Spleen (tissue), 11 donors: ENCODE data around the gene EIF3I. TPM values are rescaled to one million over a fixed set of nuclear protein-coding genes. Genes with fewer than 3 reads are reported as not detected.

Experiments
- DNase-seq: peaks from one replicate; pipeline ENCODE4 v3.0.0-alpha.2; 2020
- H3K27ac ChIP-seq, 8 donors: fragments of 200-600 bp; sonication (generic) in 7 of 8; 1 replicate in 4 of 8; 2 replicates in 4 of 8; pipeline versions ENCODE4 v1.5.0 to v1.8.0; 2016 to 2021; ENCODE audit warnings: inconsistent platforms in 4 of 8, mild to moderate bottlenecking in 4 of 8, moderate library complexity in 1 of 8
- H3K27me3 ChIP-seq, 7 donors: fragments of 200-600 bp; sonication (generic) in 6 of 7; replicated peaks in 1 of 7; 1 replicate in 4 of 7; 2 replicates in 3 of 7; pipeline versions ENCODE4 v1.5.0 to v1.8.0; 2016 to 2021; ENCODE audit warnings: inconsistent platforms in 3 of 7, mild to moderate bottlenecking in 1 of 7
- H3K36me3 ChIP-seq, 6 donors: fragments of 200-600 bp; sonication (generic) in 5 of 6; 1 replicate in 4 of 6; 2 replicates in 2 of 6; pipeline versions ENCODE4 v1.5.0 to v1.8.0; 2016 to 2021; ENCODE audit warnings: inconsistent platforms in 2 of 6
- H3K4me1 ChIP-seq, 6 donors: fragments of 200-600 bp; sonication (generic) in 5 of 6; 1 replicate in 3 of 6; 2 replicates in 3 of 6; pipeline versions ENCODE4 v1.5.0 to v1.8.0; 2016 to 2021; ENCODE audit warnings: inconsistent platforms in 3 of 6
- H3K4me3 ChIP-seq, 8 donors: fragments of 200-600 bp; sonication (generic) in 7 of 8; 1 replicate in 4 of 8; 2 replicates in 4 of 8; pipeline versions ENCODE4 v1.5.0 to v1.8.0; 2016 to 2021; ENCODE audit warnings: inconsistent platforms in 4 of 8, mild to moderate bottlenecking in 4 of 8, moderate library complexity in 2 of 8
- H3K9me3 ChIP-seq, 8 donors: fragments of 200-600 bp; sonication (generic) in 7 of 8; 1 replicate in 4 of 8; 2 replicates in 4 of 8; pipeline versions ENCODE4 v1.5.0 to v1.8.0; 2016 to 2021; ENCODE audit warnings: inconsistent platforms in 4 of 8
- POLR2A ChIP-seq, 3 donors: fragments of 450-650 bp; IDR thresholded peaks; one replicate each; pipeline ENCODE4 v1.5.1; 2017; ENCODE audit warnings: antibody characterized with exemption in 3 of 3, mild to moderate bottlenecking in 1 of 3
- POLR2AphosphoS5 ChIP-seq, 3 donors: sonication (generic); formaldehyde crosslinking; IDR thresholded peaks; one replicate each; pipeline ENCODE4 v1.5.1; 2017; ENCODE audit warnings: antibody characterized with exemption in 3 of 3
- WGBS, 5 donors: extraction: QIAGEN DNeasy Blood & Tissue Kit in 3 of 5; methylation state at CpG; one replicate each; pipeline versions ENCODE4 v1.1.5 to v1.1.7; 2013 to 2018; 5-methylcytosine and 5-hydroxymethylcytosine counted together
- intact Hi-C: fragments of 100-400 bp; cut with DNase I; formaldehyde crosslinking; loops from one replicate; pipeline ENCODE4 v1.15.0; 2023; ENCODE audit warnings: low total_unique reads
- polyA plus RNA-seq, 3 donors: library from polyadenylated mRNA; stranded (reverse); fragments of 200-250 nt; gene quantifications; one replicate each; pipeline ENCODE4 v1.2.1, GENCODE V29; 2013
- total RNA-seq, 7 donors: library from RNA; depleted of rRNA in 3 of 7; stranded (reverse); fragments of >200 nt in 3 of 7; fragmentation: NEBNext Ultra II Directional in 4 of 7; extraction: Animal tissue kit (Norgen Biotek cat#: 25700) in 4 of 7; gene quantifications; one replicate each; pipeline versions ENCODE4 v1.1.0 to v1.2.1, GENCODE V29; 2016 to 2021
- TF ChIP-seq, protein P1 (sequence below), 11 experiments: fragments of 200-600 bp in 7 of 11; fragments of 450-650 bp in 4 of 11; sonication (generic) in 4 of 11; IDR thresholded peaks in 8 of 11; conservative IDR thresholded peaks in 3 of 11; 1 replicate in 7 of 11; 2 replicates in 4 of 11; pipeline versions ENCODE4 v1.4.0 to v1.8.0; 2016 to 2021; ENCODE audit warnings: antibody characterized with exemption in 11 of 11, inconsistent platforms in 4 of 11, mild to moderate bottlenecking in 1 of 11
- donor health status: healthy with polysubstance abuse.
- donor health status: DM: no; HTN: no; CAD: no; lungs with moderate emphysema.
- donor health status: DM: no; HTN: no; CAD: no.
- donor health status: Bipolar disorder and iron deficiency.
- donor health status: healthy.
- donor health status: DM: no; HTN: no; CAD: no.
- donor health status: DM: yes; HTN: yes; CAD: no.

The EIF3I gene
- total and polyA plus RNA-seq, 10 donors, result 94.5 to 182 (median 114) TPM

DNA sequence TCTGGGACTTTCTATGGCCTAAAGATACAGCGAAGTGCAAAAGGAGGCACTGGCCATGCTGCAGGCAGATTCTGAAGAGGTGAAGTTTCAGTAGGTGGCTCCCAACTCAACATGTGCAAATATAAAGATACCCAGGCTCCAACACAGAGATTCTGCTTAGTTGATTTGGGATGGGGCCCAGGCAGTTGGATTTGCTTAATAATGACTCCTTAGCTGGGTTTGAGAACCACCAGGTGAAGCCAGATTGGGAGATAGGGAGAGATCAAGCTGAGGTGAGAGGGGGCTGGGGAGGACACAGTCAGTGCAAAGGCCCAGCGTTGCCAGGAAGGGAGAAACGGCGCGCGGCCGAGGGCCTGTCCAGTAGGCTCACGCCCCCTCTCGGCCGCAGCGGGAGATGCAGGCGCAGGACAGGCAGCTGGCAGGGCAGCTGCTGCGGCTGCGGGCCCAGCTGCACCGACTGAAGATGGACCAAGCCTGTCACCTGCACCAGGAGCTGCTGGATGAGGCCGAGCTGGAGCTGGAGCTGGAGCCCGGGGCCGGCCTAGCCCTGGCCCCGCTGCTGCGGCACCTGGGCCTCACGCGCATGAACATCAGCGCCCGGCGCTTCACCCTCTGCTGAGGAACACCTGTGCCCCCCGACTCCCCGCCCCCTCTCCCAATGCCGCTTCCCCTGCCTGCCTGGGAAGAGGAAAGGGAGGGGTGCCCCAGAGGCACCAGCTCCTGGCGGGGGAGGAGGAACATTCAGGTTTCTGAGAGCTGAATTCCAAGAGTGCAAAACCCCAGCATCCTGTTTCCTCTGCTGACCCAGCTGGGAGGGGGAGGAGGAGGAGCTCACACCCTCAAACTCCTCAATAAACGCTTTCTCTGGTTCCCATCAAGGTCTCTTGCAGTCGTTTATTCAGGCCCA lies 26.0 kb downstream of the EIF3I start:
- H3K9me3 ChIP-seq, result no peaks in the 10 kb centered on the region
- no peaks in the 10 kb centered on the region for H3K36me3 ChIP-seq
- H3K4me1 ChIP-seq, result peaks cover 35 to 74% (median 64%) of the 10 kb centered on the region in 6 donors
- DNase-seq, result peak; percentile 97
- intact Hi-C loops, result no loop called here
- no peaks in the 10 kb centered on the region for H3K27me3 ChIP-seq
- 4 to 8% (median 6%) methylated on average over 21 to 31 of the region's 31 CpGs for WGBS, 5 donors
- no peak for TF ChIP-seq POLR2A (IDR thresholded peaks at IDR 0.05)
- TF ChIP-seq, protein P1, sequence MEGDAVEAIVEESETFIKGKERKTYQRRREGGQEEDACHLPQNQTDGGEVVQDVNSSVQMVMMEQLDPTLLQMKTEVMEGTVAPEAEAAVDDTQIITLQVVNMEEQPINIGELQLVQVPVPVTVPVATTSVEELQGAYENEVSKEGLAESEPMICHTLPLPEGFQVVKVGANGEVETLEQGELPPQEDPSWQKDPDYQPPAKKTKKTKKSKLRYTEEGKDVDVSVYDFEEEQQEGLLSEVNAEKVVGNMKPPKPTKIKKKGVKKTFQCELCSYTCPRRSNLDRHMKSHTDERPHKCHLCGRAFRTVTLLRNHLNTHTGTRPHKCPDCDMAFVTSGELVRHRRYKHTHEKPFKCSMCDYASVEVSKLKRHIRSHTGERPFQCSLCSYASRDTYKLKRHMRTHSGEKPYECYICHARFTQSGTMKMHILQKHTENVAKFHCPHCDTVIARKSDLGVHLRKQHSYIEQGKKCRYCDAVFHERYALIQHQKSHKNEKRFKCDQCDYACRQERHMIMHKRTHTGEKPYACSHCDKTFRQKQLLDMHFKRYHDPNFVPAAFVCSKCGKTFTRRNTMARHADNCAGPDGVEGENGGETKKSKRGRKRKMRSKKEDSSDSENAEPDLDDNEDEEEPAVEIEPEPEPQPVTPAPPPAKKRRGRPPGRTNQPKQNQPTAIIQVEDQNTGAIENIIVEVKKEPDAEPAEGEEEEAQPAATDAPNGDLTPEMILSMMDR (IDR thresholded peaks at IDR 0.05 in 8 of 11, conservative IDR thresholded peaks at IDR 0.05 in 3 of 11), result peak; percentile 82 to 97 (median 94)
- TF ChIP-seq POLR2AphosphoS5 (IDR thresholded peaks at IDR 0.05), result peak; percentile 78 to 84 (median 83)
- peak overlapping the region; percentile 49 to 96 (median 90) for H3K27ac ChIP-seq
- H3K4me3 ChIP-seq, result peak overlapping the region in 5 of 8 donors; percentile 6 to 60 (median 29)

DNA sequence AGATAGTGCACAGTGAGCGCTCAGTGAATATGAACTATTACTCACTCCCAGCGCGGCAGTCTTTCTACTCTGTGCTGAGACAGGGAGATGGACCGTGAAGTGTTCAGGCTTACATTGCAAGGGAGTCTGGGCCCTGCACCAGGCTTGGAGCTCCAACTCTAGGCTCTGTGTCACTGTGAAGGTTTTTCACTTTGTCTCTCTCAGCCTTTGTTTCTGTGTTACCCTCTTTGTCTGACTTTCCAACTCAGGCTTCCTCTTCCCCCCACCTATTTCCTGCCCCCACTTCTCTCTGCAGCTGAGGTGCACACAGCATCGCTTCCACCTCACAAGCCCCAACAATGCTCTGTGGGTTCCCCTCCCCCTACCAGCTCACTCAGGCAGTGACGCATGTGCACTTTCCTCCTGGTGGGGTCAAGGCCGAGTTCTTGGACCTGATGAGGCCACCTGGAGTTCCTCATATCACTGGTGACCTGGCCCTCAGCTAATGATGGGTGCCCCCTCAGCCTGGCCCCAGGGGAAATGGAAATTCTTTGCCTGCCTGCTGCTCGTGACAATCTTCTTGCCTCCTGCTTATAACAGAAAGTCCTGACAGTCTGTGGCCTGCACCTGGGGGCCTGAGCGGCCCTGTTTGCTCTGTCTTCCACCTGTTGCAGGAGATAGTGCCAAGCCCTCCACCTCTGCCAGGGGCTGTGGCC lies 27.8 kb downstream of the EIF3I start:
- no peaks in the 10 kb centered on the region for H3K27me3 ChIP-seq
- peaks cover 35 to 91% (median 80%) of the 10 kb centered on the region in 6 donors for H3K4me1 ChIP-seq
- DNase-seq, result peak; percentile 94
- H3K9me3 ChIP-seq, result no peaks in the 10 kb centered on the region
- 11 to 24% (median 18%) methylated on average over 8 to 9 of the region's 9 CpGs for WGBS, 5 donors
- no peaks in the 10 kb centered on the region for H3K36me3 ChIP-seq
- H3K4me3 ChIP-seq, result peak overlapping the region in 4 of 8 donors; percentile 10 to 71 (median 44)
- intact Hi-C loops, result no loop called here
- TF ChIP-seq, protein P1 (IDR thresholded peaks at IDR 0.05 in 8 of 11, conservative IDR thresholded peaks at IDR 0.05 in 3 of 11), result no peak
- TF ChIP-seq POLR2A (IDR thresholded peaks at IDR 0.05) (peak in 1 of 3 donors; percentile 26), POLR2AphosphoS5 (IDR thresholded peaks at IDR 0.05) (peak in 2 of 3 donors; percentile 82 to 88)
- H3K27ac ChIP-seq, result peak overlapping the region; percentile 71 to 96 (median 90)

DNA sequence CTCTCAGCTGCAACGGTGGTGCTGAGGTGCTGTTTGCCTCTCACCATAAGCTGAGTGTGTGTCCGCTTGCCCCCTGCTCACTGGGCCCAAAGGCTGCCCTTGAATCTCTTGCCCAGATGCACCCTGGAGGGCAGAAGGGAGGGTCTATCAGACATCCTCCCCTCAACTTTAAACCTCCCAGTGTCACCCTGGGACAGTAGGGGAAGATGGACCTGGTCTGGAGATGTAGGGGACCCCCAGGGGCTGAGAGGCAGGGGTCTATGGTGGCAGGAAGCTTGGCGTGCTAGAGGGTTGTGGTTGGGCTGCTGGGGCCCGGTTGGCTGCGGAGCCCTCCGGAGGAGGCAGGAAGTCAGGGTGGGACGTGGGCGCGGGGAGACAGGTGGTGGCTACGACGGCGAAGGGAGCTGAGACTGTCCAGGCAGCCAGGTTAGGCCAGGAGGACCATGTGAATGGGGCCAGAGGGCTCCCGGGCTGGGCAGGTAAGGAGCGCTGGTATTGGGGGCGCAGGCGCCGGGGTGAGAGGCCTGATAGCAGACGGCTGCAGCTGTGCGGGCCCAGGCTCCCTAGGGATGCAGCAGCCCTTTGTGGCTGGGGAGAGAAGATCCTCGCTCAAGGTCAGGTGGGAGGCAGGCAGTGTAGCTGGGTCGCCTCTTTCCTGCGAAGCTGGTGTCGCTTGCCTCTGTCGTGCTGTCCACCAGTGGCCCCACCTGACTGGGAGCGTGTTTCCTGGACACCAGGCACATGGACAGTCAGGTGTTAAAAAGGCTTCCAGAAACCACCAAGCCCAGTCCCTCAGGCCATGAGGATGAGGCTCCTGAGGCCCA lies 28.9 kb downstream of the EIF3I start, which contains the start of gene LCK:
Gene LCK, plus strand, starts transcription at position 373 of the 824 bp plus-strand sequence. CDS start 23,065 bp downstream, outside the sequence.
- TF ChIP-seq, protein P1 (IDR thresholded peaks at IDR 0.05 in 8 of 11, conservative IDR thresholded peaks at IDR 0.05 in 3 of 11), result no peak
- TF ChIP-seq POLR2AphosphoS5 (IDR thresholded peaks at IDR 0.05), result peak; percentile 77 to 89 (median 86)
- peak within 1 kb of the TSS; percentile 71 to 96 (median 90) for H3K27ac ChIP-seq
- intact Hi-C loops, result no loop called here
- peaks cover 38 to 100% (median 86%) of the 10 kb centered on the region in 6 donors for H3K4me1 ChIP-seq
- H3K4me3 ChIP-seq, result peak within 1 kb of the TSS; percentile 28 to 71 (median 42)
- no peaks in the 10 kb centered on the region for H3K27me3 ChIP-seq
- no peaks in the 10 kb centered on the region for H3K9me3 ChIP-seq
- H3K36me3 ChIP-seq, result no peaks in the 10 kb centered on the region
- 40 to 50% (median 49%) methylated on average over 19 to 25 of the region's 25 CpGs for WGBS, 5 donors
- peak; percentile 93 for DNase-seq
